Measurements from ENCODE around the gene NUP210. TPM values are rescaled to one million over a fixed set of nuclear protein-coding genes. Genes with fewer than 3 reads are reported as not detected.

NUP210 gene
- total RNA-seq, 4 donors from 2014 or later: 3.6 to 8.2 (median 4.0) TPM

DNA sequence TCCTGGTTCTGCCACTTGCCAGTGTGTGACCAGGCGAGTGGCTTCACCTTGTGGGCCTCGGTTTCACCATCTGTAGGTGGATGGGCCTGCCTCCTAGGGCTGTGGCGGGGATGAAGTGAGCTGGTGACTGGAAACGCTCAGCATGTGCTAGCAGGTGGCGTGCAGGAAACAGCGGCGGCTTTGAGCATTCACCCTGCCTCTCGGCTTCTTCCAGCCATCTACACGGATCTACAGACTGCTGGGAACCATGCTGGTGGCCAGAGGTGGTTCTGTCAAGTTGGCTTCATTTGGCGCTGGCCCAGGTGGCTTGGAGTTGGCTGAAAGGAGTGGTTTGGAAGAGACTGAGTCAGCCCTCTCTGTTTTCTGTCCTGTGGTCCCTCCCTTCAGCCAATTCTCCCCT is 106.3 kb downstream of the NUP210 start:
- no peak overlapping the region for H3K4me3 ChIP-seq (ENCODE audit: low read depth, poor library complexity, severe bottlenecking)
- no peak for TF ChIP-seq POLR2A (IDR thresholded peaks at IDR 0.05)
- TF ChIP-seq, protein P1, sequence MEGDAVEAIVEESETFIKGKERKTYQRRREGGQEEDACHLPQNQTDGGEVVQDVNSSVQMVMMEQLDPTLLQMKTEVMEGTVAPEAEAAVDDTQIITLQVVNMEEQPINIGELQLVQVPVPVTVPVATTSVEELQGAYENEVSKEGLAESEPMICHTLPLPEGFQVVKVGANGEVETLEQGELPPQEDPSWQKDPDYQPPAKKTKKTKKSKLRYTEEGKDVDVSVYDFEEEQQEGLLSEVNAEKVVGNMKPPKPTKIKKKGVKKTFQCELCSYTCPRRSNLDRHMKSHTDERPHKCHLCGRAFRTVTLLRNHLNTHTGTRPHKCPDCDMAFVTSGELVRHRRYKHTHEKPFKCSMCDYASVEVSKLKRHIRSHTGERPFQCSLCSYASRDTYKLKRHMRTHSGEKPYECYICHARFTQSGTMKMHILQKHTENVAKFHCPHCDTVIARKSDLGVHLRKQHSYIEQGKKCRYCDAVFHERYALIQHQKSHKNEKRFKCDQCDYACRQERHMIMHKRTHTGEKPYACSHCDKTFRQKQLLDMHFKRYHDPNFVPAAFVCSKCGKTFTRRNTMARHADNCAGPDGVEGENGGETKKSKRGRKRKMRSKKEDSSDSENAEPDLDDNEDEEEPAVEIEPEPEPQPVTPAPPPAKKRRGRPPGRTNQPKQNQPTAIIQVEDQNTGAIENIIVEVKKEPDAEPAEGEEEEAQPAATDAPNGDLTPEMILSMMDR (IDR thresholded peaks at IDR 0.05): no peak
- intact Hi-C loops (cut with DNase I; ENCODE audit: low total_unique reads): no loop called here
- DNase-seq (ENCODE audit: low spot score in 2 of 2): no peak
- WGBS, 2 donors: 87 to 88% methylated on average over 10 of the region's 10 CpGs

DNA sequence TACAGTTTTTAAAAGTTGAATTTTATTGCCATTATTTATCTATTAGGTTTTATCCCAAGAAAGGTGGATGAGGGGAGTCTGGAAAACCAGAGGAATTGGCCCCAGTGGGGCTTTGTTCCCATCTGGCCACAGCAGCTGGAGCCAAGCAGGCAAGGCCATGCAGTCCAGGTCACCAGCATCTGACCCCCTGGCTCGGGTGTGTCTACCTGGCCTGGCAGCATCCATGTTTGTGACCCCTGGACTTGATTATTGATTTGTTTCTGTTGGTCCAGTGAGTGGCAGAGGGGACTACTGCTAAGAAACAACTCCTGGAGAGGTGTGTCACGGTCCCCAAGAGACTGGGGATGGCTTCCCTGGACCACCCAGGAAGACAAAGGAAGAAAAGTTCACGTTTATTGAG is 111.1 kb downstream of the NUP210 start:
- no peak for DNase-seq (ENCODE audit: low spot score in 2 of 2)
- intact Hi-C loops (cut with DNase I; ENCODE audit: low total_unique reads): no loop called here
- whole genome bisulfite sequencing, 2 donors: 74 to 79% methylated on average over 3 of the region's 3 CpGs
- H3K4me3 ChIP-seq (ENCODE audit: low read depth, poor library complexity, severe bottlenecking): no peak overlapping the region
- TF ChIP-seq, protein P1 (IDR thresholded peaks at IDR 0.05): no peak

DNA sequence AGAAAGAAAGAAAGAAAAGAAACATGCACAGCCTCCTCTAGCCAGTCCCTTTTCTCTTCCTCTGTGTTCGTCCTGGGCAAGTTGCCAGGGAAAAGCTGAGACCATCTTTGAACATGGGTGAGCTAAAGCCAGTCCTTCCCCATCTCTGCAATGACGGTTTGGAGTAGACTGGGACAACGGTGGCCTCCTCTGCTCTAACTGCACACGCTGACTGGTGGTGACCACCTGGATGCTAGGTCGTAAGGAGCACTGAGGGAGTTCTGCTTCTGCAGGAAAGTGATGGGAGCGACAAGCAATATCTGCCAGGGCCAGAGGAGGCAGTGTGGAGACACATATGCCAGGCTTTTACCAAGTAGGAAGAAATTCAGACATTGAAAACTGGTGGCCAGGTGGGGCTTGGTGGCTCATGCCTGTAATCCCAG is 111.7 kb downstream of the NUP210 start:
- intact Hi-C loops (cut with DNase I; ENCODE audit: low total_unique reads): no loop called here
- whole genome bisulfite sequencing, 2 donors: 25 to 34% methylated on average over 6 of the region's 6 CpGs
- no peak for DNase-seq (ENCODE audit: low spot score in 2 of 2)
- TF ChIP-seq, protein P1 (IDR thresholded peaks at IDR 0.05): no peak
- TF ChIP-seq POLR2A (IDR thresholded peaks at IDR 0.05): no peak
- no peak overlapping the region for H3K4me3 ChIP-seq (ENCODE audit: low read depth, poor library complexity, severe bottlenecking)

DNA sequence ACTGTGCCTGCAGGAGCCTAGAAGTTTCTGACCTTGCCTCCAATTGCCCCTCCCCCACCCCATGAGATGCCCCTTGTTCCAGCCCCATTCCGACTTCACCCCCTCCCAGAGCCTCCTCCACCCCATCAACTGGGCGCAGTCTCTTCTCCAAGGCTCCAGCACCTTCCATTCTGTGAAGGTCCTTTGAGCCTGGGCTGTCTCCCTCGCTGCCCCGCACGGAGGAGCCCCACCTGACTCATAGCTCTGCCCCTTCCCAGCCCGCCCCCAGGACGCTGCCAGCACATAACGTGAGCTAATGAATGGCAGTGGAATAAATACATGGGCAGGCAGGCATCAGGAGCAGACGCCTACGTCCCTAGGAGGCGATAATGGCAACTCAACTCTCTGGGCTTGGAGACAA is 113.1 kb downstream of the NUP210 start:
- DNase-seq (ENCODE audit: low spot score in 2 of 2): no peak
- 67 to 77% methylated on average over 11 of the region's 11 CpGs for WGBS, 2 donors
- H3K4me3 ChIP-seq (ENCODE audit: low read depth, poor library complexity, severe bottlenecking): no peak overlapping the region
- intact Hi-C loops (cut with DNase I; ENCODE audit: low total_unique reads): no loop called here
- TF ChIP-seq, protein P1 (IDR thresholded peaks at IDR 0.05): no peak
- no peak for TF ChIP-seq POLR2A (IDR thresholded peaks at IDR 0.05)

DNA sequence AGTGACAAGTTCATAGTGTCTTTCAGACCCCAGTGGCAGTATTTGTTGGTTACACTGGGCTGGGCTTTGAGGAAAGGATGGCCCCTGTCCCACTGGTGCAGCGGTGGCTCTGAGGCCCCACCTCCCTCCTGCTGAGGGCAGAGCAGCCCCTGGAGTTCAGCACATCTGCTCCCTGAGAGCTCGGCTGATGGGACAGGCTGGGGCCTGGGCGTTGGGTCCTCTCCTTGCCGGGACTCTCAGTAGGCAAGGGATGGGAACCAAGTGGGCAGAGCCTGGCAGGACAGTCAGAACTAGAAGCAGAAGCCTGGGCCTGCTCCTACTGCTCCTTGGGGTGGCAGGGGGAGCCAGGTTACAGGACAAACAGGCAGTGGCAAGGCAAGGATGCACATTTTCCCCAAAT is 114.5 kb downstream of the NUP210 start:
- no peak for DNase-seq (ENCODE audit: low spot score in 2 of 2)
- no peak overlapping the region for H3K4me3 ChIP-seq (ENCODE audit: low read depth, poor library complexity, severe bottlenecking)
- TF ChIP-seq, protein P1 (IDR thresholded peaks at IDR 0.05): no peak
- TF ChIP-seq POLR2A (IDR thresholded peaks at IDR 0.05): no peak
- intact Hi-C loops (cut with DNase I; ENCODE audit: low total_unique reads): no loop called here
- 80 to 85% methylated on average over 4 of the region's 4 CpGs for WGBS, 2 donors

DNA sequence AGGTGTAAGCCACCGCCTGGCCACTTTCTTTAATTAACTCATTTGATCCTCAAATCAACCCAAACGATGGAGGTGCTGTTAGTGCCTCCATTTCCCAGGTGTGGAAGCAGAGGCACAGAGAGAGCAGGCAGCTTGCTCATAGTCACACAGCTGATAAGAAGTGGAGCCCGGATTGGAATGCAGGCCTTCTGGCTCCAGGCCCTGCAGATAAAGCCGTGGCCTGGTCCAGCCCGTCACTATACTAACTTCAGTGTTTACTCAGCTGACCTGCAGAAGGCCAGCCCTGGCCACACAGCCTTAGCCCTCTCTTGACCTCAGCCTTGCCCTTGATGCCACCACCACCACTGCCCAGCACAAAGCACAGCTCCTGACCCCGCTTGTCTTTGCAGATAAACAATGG is 116.7 kb downstream of the NUP210 start:
- intact Hi-C loops (cut with DNase I; ENCODE audit: low total_unique reads): no loop called here
- no peak for DNase-seq (ENCODE audit: low spot score in 2 of 2)
- no peak overlapping the region for H3K4me3 ChIP-seq (ENCODE audit: low read depth, poor library complexity, severe bottlenecking)
- 75 to 81% methylated on average over 6 of the region's 6 CpGs for WGBS, 2 donors
- TF ChIP-seq, protein P1 (IDR thresholded peaks at IDR 0.05): no peak
- no peak for TF ChIP-seq POLR2A (IDR thresholded peaks at IDR 0.05)

Measured in lower leg skin (tissue), 4 donors.